Prostate gland (tissue), 2 donors: Measurements from ENCODE around the gene RRP12. TPM values are rescaled to one million over a fixed set of nuclear protein-coding genes. Genes with fewer than 3 reads are reported as not detected.

Experiments
- DNase-seq: peaks from one replicate; pipeline ENCODE4 v3.0.0-alpha.2; 2019; ENCODE audit warnings: low spot score
- H3K27ac ChIP-seq, 2 donors: fragments of 200-600 bp; sonication (generic); 2 replicates each; pipeline ENCODE4 v1.5.1; 2017 to 2019
- H3K27me3 ChIP-seq: fragments of 200-600 bp; sonication (generic); replicated peaks from 2 replicates; pipeline ENCODE4 v1.5.1; 2019; ENCODE audit not compliant: insufficient read depth
- H3K36me3 ChIP-seq, 2 donors: fragments of 200-600 bp; sonication (generic); 1 replicate in 1 of 2; 2 replicates in 1 of 2; pipeline versions ENCODE4 v1.5.1 to v1.8.1; 2017 to 2019
- H3K4me1 ChIP-seq: fragments of 200-600 bp; sonication (generic); replicated peaks from 2 replicates; pipeline ENCODE4 v1.5.1; 2019
- H3K4me3 ChIP-seq, 2 donors: fragments of 200-600 bp; sonication (generic); 2 replicates each; pipeline ENCODE4 v1.5.1; 2017 to 2019
- H3K9me3 ChIP-seq: fragments of 200-600 bp; sonication (generic); 2 replicates; pipeline ENCODE4 v1.5.1; 2017
- CTCF ChIP-seq, 4 experiments: fragments of 200-600 bp in 2 of 4; fragments of 450-650 bp in 2 of 4; sonication (generic) in 2 of 4; IDR thresholded peaks; 1 replicate in 3 of 4; 2 replicates in 1 of 4; pipeline ENCODE4 v1.5.1; 2016 to 2019; ENCODE audit warnings: antibody characterized with exemption in 4 of 4, mild to moderate bottlenecking in 2 of 4, moderate library complexity in 2 of 4
- POLR2A ChIP-seq: fragments of 450-650 bp; IDR thresholded peaks from one replicate; pipeline ENCODE4 v1.6.1; 2016; ENCODE audit warnings: antibody characterized with exemption, mild to moderate bottlenecking
- POLR2AphosphoS5 ChIP-seq: sonication (generic); formaldehyde crosslinking; IDR thresholded peaks from one replicate; pipeline ENCODE4 v1.6.1; 2017; ENCODE audit warnings: antibody characterized with exemption
- WGBS: methylation state at CpG from one replicate; pipeline ENCODE4 v1.1.5; 2018; 5-methylcytosine and 5-hydroxymethylcytosine counted together
- intact Hi-C: fragments of 100-400 bp; cut with DNase I; formaldehyde crosslinking; loops from one replicate; pipeline ENCODE4 v1.14.2; 2022
- total RNA-seq, 2 donors: library from RNA; depleted of rRNA; stranded (reverse); fragments of >200 nt; gene quantifications; one replicate each; pipeline ENCODE4 v1.1.0, GENCODE V29; 2016

The RRP12 gene
- total RNA-seq, 2 donors from 2014 or later, result 14.9 to 38.6 TPM

GRCh38 chr10:97434055-97434454, 32.9 kb upstream of the RRP12 start:
- Histone ChIP-seq H3K36me3 (peaks cover 6 to 17% of the 10 kb centered on the region in 2 donors), H3K4me1 (no peaks in the 10 kb centered on the region), H3K4me3 (no peak overlapping the region), H3K27me3 (no peaks in the 10 kb centered on the region), H3K27ac (no peak overlapping the region), H3K9me3 (no peaks in the 10 kb centered on the region)
- intact Hi-C loops, result no loop called here
- TF ChIP-seq CTCF (IDR thresholded peaks at IDR 0.05) (no peak), POLR2A (no peak), POLR2AphosphoS5 (no peak)
- no peak for DNase-seq

- no peak overlapping the region for H3K27ac ChIP-seq
- whole genome bisulfite sequencing, result 40% methylated on average over 4 of the region's 4 CpGs
- H3K4me3 ChIP-seq, result no peak overlapping the region
- H3K36me3 ChIP-seq, result peaks cover 3 to 6% of the 10 kb centered on the region in 2 donors
- H3K9me3 ChIP-seq, result no peaks in the 10 kb centered on the region
- H3K4me1 ChIP-seq, result peaks cover 9% of the 10 kb centered on the region
- no peak for TF ChIP-seq CTCF (IDR thresholded peaks at IDR 0.05)
- no peak for TF ChIP-seq POLR2A
- TF ChIP-seq POLR2AphosphoS5, result no peak
- intact Hi-C loops, result no loop called here
- DNase-seq, result no peak
- H3K27me3 ChIP-seq, result no peaks in the 10 kb centered on the region
Measured at GRCh38 chr10:97428572-97428981, 27.4 kb upstream of the RRP12 start.

- TF ChIP-seq CTCF (IDR thresholded peaks at IDR 0.05) (no peak), POLR2A (peak; percentile 7), POLR2AphosphoS5 (peak; percentile 49)
- Histone ChIP-seq H3K27me3 (no peaks in the 10 kb centered on the region), H3K9me3 (no peaks in the 10 kb centered on the region), H3K4me3 (peak overlapping the region; percentile 56 to 64), H3K4me1 (peaks cover 9% of the 10 kb centered on the region), H3K27ac (peak overlapping the region; percentile 83 to 89), H3K36me3 (peaks cover 0 to 6% of the 10 kb centered on the region in 2 donors)
- WGBS, result 9% methylated on average over 9 of the region's 9 CpGs
- intact Hi-C loops, result no loop called here
- peak; percentile 52 for DNase-seq
Measured at GRCh38 chr10:97427571-97428179, 26.5 kb upstream of the RRP12 start.

- H3K4me1 ChIP-seq, result peaks cover 9% of the 10 kb centered on the region
- peak overlapping the region; percentile 83 to 89 for H3K27ac ChIP-seq
- H3K4me3 ChIP-seq, result peak overlapping the region; percentile 56 to 64
- DNase-seq, result no peak
- no peaks in the 10 kb centered on the region for H3K9me3 ChIP-seq
- intact Hi-C loops, result no loop called here
- WGBS, result 7% methylated on average over 34 of the region's 34 CpGs
- no peak for TF ChIP-seq POLR2AphosphoS5
- no peak for TF ChIP-seq CTCF (IDR thresholded peaks at IDR 0.05)
- no peak for TF ChIP-seq POLR2A
- no peaks in the 10 kb centered on the region for H3K27me3 ChIP-seq
- peaks cover 0 to 6% of the 10 kb centered on the region in 2 donors for H3K36me3 ChIP-seq
Measured at GRCh38 chr10:97426776-97427570, 25.8 kb upstream of the RRP12 start.
